Neural progenitor cell (in vitro differentiated cells): ENCODE data around the gene TNS3. TPM values are rescaled to one million over a fixed set of nuclear protein-coding genes. Genes with fewer than 3 reads are reported as not detected.

ENCODE experiments used
- DNase-seq: peaks from one replicate; pipeline ENCODE4 v3.0.0-alpha.2; 2016; ENCODE audit warnings: low spot score
- H2AFZ ChIP-seq: fragments of 200-600 bp; sonication (generic); replicated peaks from 2 replicates; pipeline ENCODE4 v1.6.1; 2016; ENCODE audit warnings: antibody characterized with exemption
- H3F3A ChIP-seq: fragments of 200-600 bp; sonication (generic); 2 replicates; pipeline ENCODE4 v1.6.1; 2016; ENCODE audit warnings: antibody characterized with exemption, low read depth
- H3K27ac ChIP-seq: fragments of 200-600 bp; sonication (generic); 2 replicates; pipeline ENCODE4 v1.5.1; 2016; ENCODE audit warnings: mild to moderate bottlenecking
- H3K27me3 ChIP-seq: fragments of 200-600 bp; sonication (generic); 2 replicates; pipeline ENCODE4 v1.6.1; 2016; ENCODE audit warnings: mild to moderate bottlenecking, moderate library complexity
- H3K36me3 ChIP-seq: fragments of 200-600 bp; sonication (generic); 2 replicates; pipeline ENCODE4 v1.5.1; 2016
- H3K4me1 ChIP-seq: fragments of 200-600 bp; sonication (generic); 2 replicates; pipeline ENCODE4 v1.6.1; 2016; ENCODE audit warnings: mixed run types
- H3K4me2 ChIP-seq: fragments of 200-600 bp; sonication (generic); 2 replicates; pipeline ENCODE4 v1.6.1; 2016
- H3K4me3 ChIP-seq: fragments of 200-600 bp; sonication (generic); 2 replicates; pipeline ENCODE4 v1.5.1; 2016
- H3K79me2 ChIP-seq: fragments of 200-600 bp; sonication (generic); 2 replicates; pipeline ENCODE4 v1.6.1; 2016; ENCODE audit warnings: low read depth
- H3K9ac ChIP-seq: fragments of 200-600 bp; sonication (generic); 2 replicates; pipeline ENCODE4 v1.6.1; 2016
- H3K9me3 ChIP-seq: fragments of 200-600 bp; sonication (generic); 2 replicates; pipeline ENCODE4 v1.5.1; 2016; ENCODE audit warnings: low read depth
- H4K20me1 ChIP-seq: fragments of 200-600 bp; sonication (generic); 2 replicates; pipeline ENCODE4 v1.6.1; 2016; ENCODE audit warnings: low read depth
- H3K27ac Mint-ChIP-seq: 3 replicates; pipeline ENCODE4 v1.8.0; 2021; ENCODE audit warnings: mixed read lengths
- H3K27me3 Mint-ChIP-seq: 2 replicates; pipeline ENCODE4 v1.8.0; 2022; ENCODE audit warnings: low read depth, mild to moderate bottlenecking, inconsistent platforms, moderate library complexity, mixed read lengths; ENCODE audit not compliant: insufficient read depth
- H3K36me3 Mint-ChIP-seq: 3 replicates; pipeline ENCODE4 v1.8.0; 2021; ENCODE audit warnings: mixed read lengths
- H3K4me1 Mint-ChIP-seq: 3 replicates; pipeline ENCODE4 v1.8.0; 2021; ENCODE audit warnings: mixed read lengths
- H3K4me3 Mint-ChIP-seq: 3 replicates; pipeline ENCODE4 v1.8.0; 2021; ENCODE audit warnings: mild to moderate bottlenecking, moderate library complexity, mixed read lengths
- H3K9me3 Mint-ChIP-seq: 3 replicates; pipeline ENCODE4 v1.8.0; 2020; ENCODE audit warnings: mixed read lengths
- CTCF ChIP-seq: fragments of 200-600 bp; sonication (generic); IDR thresholded peaks from 2 replicates; pipeline ENCODE4 v1.5.1; 2017; ENCODE audit warnings: antibody characterized with exemption, mild to moderate bottlenecking
- EZH2 ChIP-seq: fragments of 200-600 bp; sonication (generic); IDR thresholded peaks from 2 replicates; pipeline ENCODE4 v1.6.1; 2017; ENCODE audit warnings: antibody characterized with exemption, mild to moderate bottlenecking, moderate library complexity
- EZH2phosphoT487 ChIP-seq: fragments of 200-600 bp; sonication (generic); IDR thresholded peaks from 2 replicates; pipeline ENCODE4 v1.6.1; 2017; ENCODE audit warnings: antibody characterized with exemption
- total RNA-seq: library from RNA; depleted of rRNA; stranded (reverse); fragments of >200 nt; gene quantifications from 2 replicates; pipeline ENCODE4 v1.2.3, GENCODE V29; 2015; ENCODE audit warnings: low replicate concordance

TNS3 gene
- total RNA-seq, 1 donor from 2014 or later, result 15.0 TPM

- H3K36me3 ChIP-seq, result no peaks in the 10 kb centered on the region
- H4K20me1 ChIP-seq, result no peaks in the 10 kb centered on the region
- H3K4me2 ChIP-seq, result no peak overlapping the region
- H3K36me3 Mint-ChIP-seq, result no peaks in the 10 kb centered on the region
- H2AFZ ChIP-seq, result no peak overlapping the region
- H3K27ac Mint-ChIP-seq, result no peak overlapping the region
- no peaks in the 10 kb centered on the region for H3K4me1 ChIP-seq
- no peak overlapping the region for H3K27ac ChIP-seq
- TF ChIP-seq CTCF (no peak), EZH2 (no peak), EZH2phosphoT487 (no peak)
- no peaks in the 10 kb centered on the region for H3K4me1 Mint-ChIP-seq
- H3K9me3 ChIP-seq, result no peaks in the 10 kb centered on the region
- H3K9ac ChIP-seq, result no peak overlapping the region
- H3K4me3 Mint-ChIP-seq, result no peak overlapping the region
- H3K27me3 Mint-ChIP-seq, result peaks cover 3% of the 10 kb centered on the region
- H3K27me3 ChIP-seq, result no peaks in the 10 kb centered on the region
- H3K79me2 ChIP-seq, result no peaks in the 10 kb centered on the region
- no peaks in the 10 kb centered on the region for H3K9me3 Mint-ChIP-seq
- no peak overlapping the region for H3K4me3 ChIP-seq
- H3F3A ChIP-seq, result no peaks in the 10 kb centered on the region
- no peak for DNase-seq
Observed at GRCh38 chr7:47239034-47239433, 342.9 kb downstream of the TNS3 start.

GRCh38 chr7:47236480-47237129, 345.3 kb downstream of the TNS3 start:
- Histone ChIP-seq H2AFZ (no peak overlapping the region), H3K79me2 (no peaks in the 10 kb centered on the region)

GRCh38 chr7:47233996-47234395, 347.9 kb downstream of the TNS3 start:
- H3K4me1 Mint-ChIP-seq, result no peaks in the 10 kb centered on the region
- no peak overlapping the region for H3K9ac ChIP-seq
- H3K36me3 Mint-ChIP-seq, result no peaks in the 10 kb centered on the region
- no peaks in the 10 kb centered on the region for H3K9me3 Mint-ChIP-seq
- no peaks in the 10 kb centered on the region for H3F3A ChIP-seq
- no peak overlapping the region for H3K4me2 ChIP-seq
- no peak for TF ChIP-seq EZH2phosphoT487
- no peak for TF ChIP-seq EZH2
- no peak for TF ChIP-seq CTCF
- H3K27ac ChIP-seq, result no peak overlapping the region
- no peaks in the 10 kb centered on the region for H3K27me3 Mint-ChIP-seq
- no peak for DNase-seq
- no peaks in the 10 kb centered on the region for H3K9me3 ChIP-seq
- no peaks in the 10 kb centered on the region for H3K79me2 ChIP-seq
- no peaks in the 10 kb centered on the region for H3K4me1 ChIP-seq
- no peak overlapping the region for H3K4me3 ChIP-seq
- no peaks in the 10 kb centered on the region for H3K36me3 ChIP-seq
- H3K4me3 Mint-ChIP-seq, result no peak overlapping the region
- no peaks in the 10 kb centered on the region for H4K20me1 ChIP-seq
- no peak overlapping the region for H2AFZ ChIP-seq
- H3K27me3 ChIP-seq, result no peaks in the 10 kb centered on the region
- no peak overlapping the region for H3K27ac Mint-ChIP-seq

More at GRCh38 chr7:47236480-47237129, 345.3 kb downstream of the TNS3 start:
- peaks cover 3% of the 10 kb centered on the region for H3K27me3 Mint-ChIP-seq
- no peaks in the 10 kb centered on the region for H3K4me1 ChIP-seq
- H3K36me3 Mint-ChIP-seq, result no peaks in the 10 kb centered on the region
- H3K4me2 ChIP-seq, result no peak overlapping the region
- no peak overlapping the region for H3K9ac ChIP-seq
- H3K4me3 ChIP-seq, result no peak overlapping the region
- no peak overlapping the region for H3K27ac ChIP-seq
- no peaks in the 10 kb centered on the region for H3F3A ChIP-seq
- no peaks in the 10 kb centered on the region for H3K9me3 Mint-ChIP-seq
- no peak for DNase-seq
- TF ChIP-seq EZH2phosphoT487 (no peak), EZH2 (no peak), CTCF (no peak)
- no peaks in the 10 kb centered on the region for H3K9me3 ChIP-seq
- H3K27me3 ChIP-seq, result no peaks in the 10 kb centered on the region
- H3K36me3 ChIP-seq, result no peaks in the 10 kb centered on the region
- no peaks in the 10 kb centered on the region for H3K4me1 Mint-ChIP-seq
- no peak overlapping the region for H3K4me3 Mint-ChIP-seq
- H3K27ac Mint-ChIP-seq, result no peak overlapping the region
- H4K20me1 ChIP-seq, result no peaks in the 10 kb centered on the region
